Astrocyte (in vitro differentiated cells and primary cell): ENCODE results near the gene SMIM14. TPM values are rescaled to one million over a fixed set of nuclear protein-coding genes. Genes with fewer than 3 reads are reported as not detected.
"Not testable (repeated sequence)": the region's sequence is repeated elsewhere in the genome, so short reads cannot be mapped to it uniquely, and the experiment has no call there.

Experiments used
- DNase-seq: peaks from one replicate; pipeline ENCODE4 v3.0.0-alpha.2; 2010; ENCODE audit warnings: low read depth
- FAIRE-seq: peaks from 2 replicates; lab custom pipeline; 2011; peaks lifted over from hg19 to GRCh38; lab: Jason Lieb, UNC
- H2AFZ ChIP-seq: 2 replicates; pipeline ENCODE4 v1.6.0; 2012; ENCODE audit warnings: low read depth, low read length, inconsistent platforms
- H3K27ac ChIP-seq: 2 replicates; pipeline ENCODE4 v1.5.1; 2011; ENCODE audit warnings: low read depth, low read length, inconsistent platforms
- H3K27me3 ChIP-seq: 2 replicates; pipeline ENCODE4 v1.6.0; 2011; ENCODE audit warnings: low read length, inconsistent platforms; ENCODE audit not compliant: insufficient read depth
- H3K36me3 ChIP-seq: 2 replicates; pipeline ENCODE4 v1.5.1; 2011; ENCODE audit warnings: low read length, inconsistent platforms; ENCODE audit not compliant: insufficient read depth
- H3K4me1 ChIP-seq: 2 replicates; pipeline ENCODE4 v1.5.1; 2011; ENCODE audit warnings: low read length, inconsistent platforms; ENCODE audit not compliant: insufficient read depth
- H3K4me2 ChIP-seq: 2 replicates; pipeline ENCODE4 v1.6.0; 2012; ENCODE audit warnings: low read length, inconsistent platforms
- H3K4me3 ChIP-seq: 2 replicates; pipeline ENCODE4 v1.5.1; 2011; ENCODE audit warnings: low read depth, mild to moderate bottlenecking, low read length, inconsistent platforms; ENCODE audit not compliant: insufficient read depth
- H3K79me2 ChIP-seq: 2 replicates; pipeline ENCODE4 v1.6.0; 2012; ENCODE audit warnings: mild to moderate bottlenecking, low read length, inconsistent platforms; ENCODE audit not compliant: insufficient read depth
- H3K9ac ChIP-seq: 2 replicates; pipeline ENCODE4 v1.6.0; 2012; ENCODE audit warnings: mild to moderate bottlenecking, low read length, inconsistent platforms
- H3K9me3 ChIP-seq: 2 replicates; pipeline ENCODE4 v1.5.1; 2012; ENCODE audit warnings: low read depth, mild to moderate bottlenecking, low read length, inconsistent platforms; ENCODE audit not compliant: insufficient read depth
- H4K20me1 ChIP-seq: 2 replicates; pipeline ENCODE4 v1.6.0; 2012; ENCODE audit warnings: low read length, inconsistent platforms; ENCODE audit not compliant: insufficient read depth
- H3K27ac Mint-ChIP-seq: one replicate; pipeline ENCODE4 v1.8.0; 2021; ENCODE audit warnings: mild to moderate bottlenecking, mixed read lengths; ENCODE audit not compliant: unreplicated experiment
- H3K27me3 Mint-ChIP-seq: one replicate; pipeline ENCODE4 v1.8.0; 2021; ENCODE audit warnings: low read depth, mixed read lengths; ENCODE audit not compliant: unreplicated experiment
- H3K36me3 Mint-ChIP-seq: one replicate; pipeline ENCODE4 v1.8.0; 2021; ENCODE audit warnings: low read depth, mixed read lengths; ENCODE audit not compliant: unreplicated experiment
- H3K4me1 Mint-ChIP-seq: one replicate; pipeline ENCODE4 v1.8.0; 2021; ENCODE audit warnings: low read depth, mixed read lengths; ENCODE audit not compliant: unreplicated experiment
- H3K4me3 Mint-ChIP-seq: one replicate; pipeline ENCODE4 v1.8.0; 2021; ENCODE audit warnings: mild to moderate bottlenecking, moderate library complexity, mixed read lengths; ENCODE audit not compliant: unreplicated experiment
- H3K9me3 Mint-ChIP-seq: one replicate; pipeline ENCODE4 v1.8.0; 2021; ENCODE audit warnings: mild to moderate bottlenecking, mixed read lengths; ENCODE audit not compliant: unreplicated experiment
- CTCF ChIP-seq: IDR thresholded peaks from 2 replicates; pipeline ENCODE4 v1.5.1; 2011; ENCODE audit warnings: low read depth, mild to moderate bottlenecking, inconsistent platforms, low read length, moderate library complexity; ENCODE audit not compliant: insufficient read depth
- EZH2 ChIP-seq: IDR thresholded peaks from 2 replicates; pipeline ENCODE4 v1.6.1; 2012; ENCODE audit warnings: mild to moderate bottlenecking, low read length, inconsistent platforms; ENCODE audit not compliant: insufficient read depth
- total RNA-seq: library from RNA; stranded (reverse); gene quantifications from 2 replicates; pipeline ENCODE4 v1.2.1, GENCODE V29; 2021

Gene SMIM14
- total RNA-seq, 1 donor from 2014 or later: 28.3 TPM

GRCh38 chr4:39505581-39505980 lies 133.1 kb downstream of the SMIM14 start:
- H3K36me3 ChIP-seq: peaks cover 74% of the 10 kb centered on the region
- no peak overlapping the region for H3K4me2 ChIP-seq
- Mint-ChIP-seq H3K4me1 (peaks cover 5% of the 10 kb centered on the region), H3K4me3 (no peak overlapping the region), H3K27ac (no peak overlapping the region), H3K9me3 (no peaks in the 10 kb centered on the region), H3K27me3 (no peaks in the 10 kb centered on the region), H3K36me3 (peaks cover 15% of the 10 kb centered on the region)
- no peak overlapping the region for H3K4me3 ChIP-seq
- H3K9ac ChIP-seq: no peak overlapping the region
- no peak for TF ChIP-seq CTCF
- TF ChIP-seq EZH2: no peak
- peaks cover 12% of the 10 kb centered on the region for H3K79me2 ChIP-seq
- H4K20me1 ChIP-seq: peaks cover 16% of the 10 kb centered on the region
- DNase-seq (no peak), FAIRE-seq (no peak)
- no peaks in the 10 kb centered on the region for H3K27me3 ChIP-seq
- H2AFZ ChIP-seq: no peak overlapping the region
- no peaks in the 10 kb centered on the region for H3K9me3 ChIP-seq
- H3K4me1 ChIP-seq: peaks cover 15% of the 10 kb centered on the region
- no peak overlapping the region for H3K27ac ChIP-seq

GRCh38 chr4:39504538-39504937 lies 134.1 kb downstream of the SMIM14 start:
- no peaks in the 10 kb centered on the region for H3K9me3 ChIP-seq
- H3K4me1 ChIP-seq: peaks cover 15% of the 10 kb centered on the region
- H3K27me3 ChIP-seq: no peaks in the 10 kb centered on the region
- no peak overlapping the region for H2AFZ ChIP-seq
- H3K4me3 ChIP-seq: no peak overlapping the region
- peaks cover 16% of the 10 kb centered on the region for H3K36me3 Mint-ChIP-seq
- peaks cover 1% of the 10 kb centered on the region for H3K9me3 Mint-ChIP-seq
- no peak for TF ChIP-seq EZH2
- TF ChIP-seq CTCF: no peak
- peaks cover 72% of the 10 kb centered on the region for H3K36me3 ChIP-seq
- peaks cover 5% of the 10 kb centered on the region for H3K4me1 Mint-ChIP-seq
- no peak for DNase-seq
- H3K27me3 Mint-ChIP-seq: no peaks in the 10 kb centered on the region
- H4K20me1 ChIP-seq: peaks cover 12% of the 10 kb centered on the region
- no peak for FAIRE-seq
- H3K27ac ChIP-seq: peak overlapping the region; percentile 35
- H3K9ac ChIP-seq: no peak overlapping the region
- H3K4me3 Mint-ChIP-seq: no peak overlapping the region
- H3K4me2 ChIP-seq: no peak overlapping the region
- peaks cover 11% of the 10 kb centered on the region for H3K79me2 ChIP-seq
- no peak overlapping the region for H3K27ac Mint-ChIP-seq

GRCh38 chr4:39502664-39503035 lies 136.0 kb downstream of the SMIM14 start:
- not testable (repeated sequence) for H3K4me1 Mint-ChIP-seq, H3K4me3 ChIP-seq, H4K20me1 ChIP-seq, H3K9me3 Mint-ChIP-seq, H2AFZ ChIP-seq, DNase-seq, FAIRE-seq, H3K79me2 ChIP-seq, H3K4me3 Mint-ChIP-seq, H3K27me3 ChIP-seq, H3K27me3 Mint-ChIP-seq, H3K9me3 ChIP-seq
- H3K9ac ChIP-seq: peak overlapping the region; percentile 66
- peak overlapping the region; percentile 51 for H3K4me2 ChIP-seq
- peaks cover 15% of the 10 kb centered on the region for H3K4me1 ChIP-seq
- H3K36me3 ChIP-seq: peaks cover 69% of the 10 kb centered on the region
- Mint-ChIP-seq H3K36me3 (peaks cover 19% of the 10 kb centered on the region), H3K27ac (peak overlapping the region; percentile 45)
- H3K27ac ChIP-seq: peak overlapping the region; percentile 87
